Esophagus squamous epithelium (tissue), 5 donors: ENCODE measurements around the gene GRIN3B. TPM values are rescaled to one million over a fixed set of nuclear protein-coding genes. Genes with fewer than 3 reads are reported as not detected.

ENCODE experiments used
- DNase-seq: peaks from one replicate; lab custom pipeline; 2025; lab: John Stamatoyannopoulos, UW
- H3K27ac ChIP-seq, 4 donors: fragments of 200-600 bp; sonication (generic); one replicate each; pipeline ENCODE4 v1.5.1; 2016 to 2019; ENCODE audit warnings: mild to moderate bottlenecking in 1 of 4
- H3K27me3 ChIP-seq, 4 donors: fragments of 200-600 bp; sonication (generic); 1 replicate in 3 of 4; 2 replicates in 1 of 4; pipeline versions ENCODE4 v1.5.1 to v1.6.0; 2017 to 2021; ENCODE audit warnings: antibody characterized with exemption in 1 of 4
- H3K36me3 ChIP-seq, 3 donors: fragments of 200-600 bp; sonication (generic); one replicate each; pipeline ENCODE4 v1.5.1; 2016 to 2019
- H3K4me1 ChIP-seq, 3 donors: fragments of 200-600 bp; sonication (generic); one replicate each; pipeline ENCODE4 v1.5.1; 2017 to 2019
- H3K4me3 ChIP-seq, 4 donors: fragments of 200-600 bp; sonication (generic); 1 replicate in 3 of 4; 2 replicates in 1 of 4; pipeline ENCODE4 v1.5.1; 2016 to 2019; ENCODE audit warnings: mild to moderate bottlenecking in 2 of 4, moderate library complexity in 1 of 4
- H3K9me3 ChIP-seq, 3 donors: fragments of 200-600 bp; sonication (generic); one replicate each; pipeline ENCODE4 v1.5.1; 2016 to 2019
- CTCF ChIP-seq, 6 experiments: fragments of 450-650 bp in 4 of 6; fragments of 200-600 bp in 2 of 6; sonication (generic) in 2 of 6; IDR thresholded peaks; one replicate each; pipeline ENCODE4 v1.5.1; 2016 to 2019; ENCODE audit warnings: antibody characterized with exemption in 6 of 6, mild to moderate bottlenecking in 4 of 6, moderate library complexity in 4 of 6
- POLR2A ChIP-seq, 4 donors: fragments of 450-650 bp; IDR thresholded peaks; one replicate each; pipeline ENCODE4 v1.6.1; 2017; ENCODE audit warnings: antibody characterized with exemption in 4 of 4, mild to moderate bottlenecking in 4 of 4, moderate library complexity in 3 of 4
- WGBS, 2 donors: methylation state at CpG; one replicate each; pipeline ENCODE4 v1.1.5; 2018; 5-methylcytosine and 5-hydroxymethylcytosine counted together
- intact Hi-C: fragments of 100-400 bp; cut with DNase I; formaldehyde crosslinking; loops from one replicate; pipeline ENCODE4 v1.15.0; 2022
- total RNA-seq, 4 donors: library from RNA; depleted of rRNA; stranded (reverse); fragments of >200 nt; gene quantifications; one replicate each; pipeline ENCODE4 v1.1.0, GENCODE V29; 2016
- donor health status: DM: yes; HTN: yes; CAD: no.

The GRIN3B gene
- total RNA-seq, 4 donors from 2014 or later, result not detected

- 65 to 82% methylated on average over 22 to 24 of the region's 36 CpGs for WGBS, 2 donors
- DNase-seq, result no peak
- intact Hi-C loops, result no loop called here
Measured at GRCh38 chr19:958967-959855, 41.0 kb upstream of the GRIN3B start.

GRCh38 chr19:960020-960419 lies 40.2 kb upstream of the GRIN3B start:
- Histone ChIP-seq H3K27me3 (no peaks in the 10 kb centered on the region), H3K4me1 (peaks cover 0 to 16% (median 0%) of the 10 kb centered on the region in 3 donors), H3K4me3 (no peak overlapping the region), H3K27ac (no peak overlapping the region), H3K9me3 (no peaks in the 10 kb centered on the region), H3K36me3 (peaks cover under 1 to 24% (median 6%) of the 10 kb centered on the region in 3 donors)
- no peak for DNase-seq
- 65% methylated on average over 4 to 11 of the region's 12 CpGs for WGBS, 2 donors
- TF ChIP-seq CTCF (IDR thresholded peaks at IDR 0.05) (no peak), POLR2A (IDR thresholded peaks at IDR 0.05) (no peak)
- intact Hi-C loops, result no loop called here

More at GRCh38 chr19:958967-959855, 41.0 kb upstream of the GRIN3B start:
- no peak for TF ChIP-seq CTCF (IDR thresholded peaks at IDR 0.05)
- TF ChIP-seq POLR2A (IDR thresholded peaks at IDR 0.05), result no peak
- peaks cover 0 to 16% (median 1%) of the 10 kb centered on the region in 3 donors for H3K36me3 ChIP-seq
- H3K9me3 ChIP-seq, result no peaks in the 10 kb centered on the region
- H3K27me3 ChIP-seq, result no peaks in the 10 kb centered on the region
- no peak overlapping the region for H3K27ac ChIP-seq
- H3K4me1 ChIP-seq, result peaks cover 0 to 16% (median 0%) of the 10 kb centered on the region in 3 donors
- H3K4me3 ChIP-seq, result no peak overlapping the region

GRCh38 chr19:960601-960938 lies 39.6 kb upstream of the GRIN3B start:
- TF ChIP-seq POLR2A (IDR thresholded peaks at IDR 0.05), result no peak
- TF ChIP-seq CTCF (IDR thresholded peaks at IDR 0.05), result no peak
- Histone ChIP-seq H3K27ac (no peak overlapping the region), H3K4me1 (peaks cover 0 to 16% (median 0%) of the 10 kb centered on the region in 3 donors), H3K9me3 (no peaks in the 10 kb centered on the region), H3K27me3 (no peaks in the 10 kb centered on the region), H3K4me3 (no peak overlapping the region), H3K36me3 (peaks cover 4 to 30% (median 6%) of the 10 kb centered on the region in 3 donors)
- intact Hi-C loops, result no loop called here
- 63% methylated on average over 4 of the region's 8 CpGs; no CpG with 5 or more reads in 1 of the 2 donors for WGBS, 2 donors
- DNase-seq, result no peak

GRCh38 chr19:961866-962620 lies 38.2 kb upstream of the GRIN3B start:
- TF ChIP-seq POLR2A (IDR thresholded peaks at IDR 0.05) (no peak), CTCF (IDR thresholded peaks at IDR 0.05) (no peak)
- Histone ChIP-seq H3K4me1 (peaks cover 0 to 10% (median 0%) of the 10 kb centered on the region in 3 donors), H3K4me3 (no peak overlapping the region), H3K27me3 (no peaks in the 10 kb centered on the region), H3K36me3 (peaks cover 4 to 43% (median 6%) of the 10 kb centered on the region in 3 donors), H3K27ac (no peak overlapping the region), H3K9me3 (no peaks in the 10 kb centered on the region)
- intact Hi-C loops, result no loop called here
- WGBS, 2 donors, result 59 to 71% methylated on average over 13 of the region's 14 CpGs
- DNase-seq, result no peak
